ENCODE data around the gene DENND1A.

The DENND1A gene

DNA sequence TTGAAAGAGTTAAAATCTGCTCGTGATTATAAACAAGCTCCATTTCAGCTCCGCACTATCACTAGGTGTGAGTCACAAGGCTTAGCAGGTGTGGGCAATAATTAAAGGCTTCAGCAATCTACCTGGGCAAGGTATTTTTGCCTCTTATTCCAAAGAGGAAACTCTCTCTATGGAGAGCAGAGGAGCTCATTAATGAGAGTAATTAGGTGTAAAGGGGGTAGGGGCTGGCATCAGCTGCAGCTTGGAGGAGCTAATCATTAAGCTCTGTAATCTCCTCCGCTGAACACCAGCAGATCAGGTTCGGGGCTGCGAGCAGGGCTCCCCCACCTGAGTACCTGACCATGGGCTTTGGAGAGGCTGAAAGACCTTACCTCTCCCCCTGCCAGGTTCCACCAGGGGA lies 444.7 kb downstream of the DENND1A start:
- H3K9me3 ChIP-seq (ENCODE audit: control insufficient read depth, insufficient read depth, low read length), result no peaks in the 10 kb centered on the region
- H3K27ac ChIP-seq (ENCODE audit: low read depth, low read length), result no peak overlapping the region
- H3K36me3 ChIP-seq (ENCODE audit: control insufficient read depth, insufficient read depth, low read length), result no peaks in the 10 kb centered on the region
- peaks cover 53% of the 10 kb centered on the region for H3K4me1 ChIP-seq (ENCODE audit: control insufficient read depth, insufficient read depth, low read length)
- H3K27me3 ChIP-seq (ENCODE audit: control insufficient read depth, insufficient read depth, low read length), result peaks cover 5% of the 10 kb centered on the region
- no peak overlapping the region for H3K9ac ChIP-seq (ENCODE audit: low read depth, low read length)
- no peak overlapping the region for H3K4me3 ChIP-seq (ENCODE audit: low read depth, low read length)

DNA sequence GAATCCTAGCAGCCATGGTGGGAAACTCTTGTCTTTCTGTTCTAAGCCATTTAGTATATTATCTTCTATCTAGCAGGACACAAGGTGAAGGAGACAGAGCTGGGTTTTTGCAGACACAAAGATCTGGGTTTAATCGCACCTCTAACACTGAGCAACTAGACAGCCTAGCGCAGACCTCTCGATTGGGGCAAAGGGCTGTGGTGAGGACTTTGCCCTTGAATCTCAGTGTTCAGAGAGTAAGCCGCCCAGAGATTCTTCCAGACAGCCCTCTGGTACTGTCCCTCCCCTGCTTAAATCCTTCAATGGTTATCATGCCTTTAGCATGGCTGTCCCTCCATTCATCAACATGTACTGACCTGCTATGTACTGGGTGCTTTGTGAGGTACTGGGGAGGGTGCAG lies 445.8 kb downstream of the DENND1A start:
- Histone ChIP-seq H3K9me3 (ENCODE audit: control insufficient read depth, insufficient read depth, low read length) (no peaks in the 10 kb centered on the region), H3K4me3 (ENCODE audit: low read depth, low read length) (no peak overlapping the region), H3K9ac (ENCODE audit: low read depth, low read length) (no peak overlapping the region), H3K27me3 (ENCODE audit: control insufficient read depth, insufficient read depth, low read length) (peaks cover 5% of the 10 kb centered on the region), H3K36me3 (ENCODE audit: control insufficient read depth, insufficient read depth, low read length) (no peaks in the 10 kb centered on the region), H3K4me1 (ENCODE audit: control insufficient read depth, insufficient read depth, low read length) (peaks cover 58% of the 10 kb centered on the region), H3K27ac (ENCODE audit: low read depth, low read length) (no peak overlapping the region)

DNA sequence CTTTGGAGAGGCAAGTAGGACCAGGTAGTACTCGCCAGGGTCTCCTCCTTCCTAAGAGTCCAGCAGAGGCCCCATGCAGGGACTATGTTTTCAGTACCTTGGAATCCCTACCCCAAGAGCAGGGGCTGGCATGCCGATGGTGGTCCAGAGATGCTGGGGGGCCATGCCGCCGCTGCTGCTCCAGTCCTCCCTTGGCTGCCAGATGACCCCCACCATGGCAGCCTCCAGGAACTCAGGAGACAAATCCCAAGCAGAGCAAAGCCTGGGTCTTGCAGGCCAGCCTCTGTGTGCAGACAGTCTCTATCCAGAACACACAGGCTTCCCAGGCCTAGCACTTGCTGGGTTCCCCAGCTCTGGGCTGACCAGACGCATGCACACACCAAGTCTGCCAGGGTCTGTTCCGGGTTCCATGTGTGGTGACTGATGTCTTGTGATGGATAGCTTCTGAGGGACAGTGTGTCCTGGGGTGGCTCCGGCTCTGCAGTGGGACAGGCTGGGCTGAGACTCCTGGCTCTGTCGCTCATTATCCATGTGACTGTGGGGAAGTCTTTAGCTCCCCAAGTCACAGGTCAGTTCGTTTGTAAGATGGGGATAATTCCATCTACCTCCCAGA lies 446.6 kb downstream of the DENND1A start:
- Histone ChIP-seq H3K9ac (ENCODE audit: low read depth, low read length) (no peak overlapping the region), H3K27me3 (ENCODE audit: control insufficient read depth, insufficient read depth, low read length) (peaks cover 5% of the 10 kb centered on the region; the same call in 1 of the 2 replicates), H3K9me3 (ENCODE audit: control insufficient read depth, insufficient read depth, low read length) (no peaks in the 10 kb centered on the region), H3K27ac (ENCODE audit: low read depth, low read length) (no peak overlapping the region), H3K4me3 (ENCODE audit: low read depth, low read length) (no peak overlapping the region), H3K36me3 (ENCODE audit: control insufficient read depth, insufficient read depth, low read length) (no peaks in the 10 kb centered on the region), H3K4me1 (ENCODE audit: control insufficient read depth, insufficient read depth, low read length) (peaks cover 49% of the 10 kb centered on the region)

- Histone ChIP-seq H3K27me3 (ENCODE audit: control insufficient read depth, insufficient read depth, low read length) (no peaks in the 10 kb centered on the region), H3K4me3 (ENCODE audit: low read depth, low read length) (no peak overlapping the region), H3K9me3 (ENCODE audit: control insufficient read depth, insufficient read depth, low read length) (no peaks in the 10 kb centered on the region), H3K36me3 (ENCODE audit: control insufficient read depth, insufficient read depth, low read length) (no peaks in the 10 kb centered on the region), H3K9ac (ENCODE audit: low read depth, low read length) (no peak overlapping the region), H3K4me1 (ENCODE audit: control insufficient read depth, insufficient read depth, low read length) (peaks cover 42% of the 10 kb centered on the region), H3K27ac (ENCODE audit: low read depth, low read length) (no peak overlapping the region)
These were observed 447.5 kb downstream of the DENND1A start for GRCh38 chr9:123482295-123482968.

DNA sequence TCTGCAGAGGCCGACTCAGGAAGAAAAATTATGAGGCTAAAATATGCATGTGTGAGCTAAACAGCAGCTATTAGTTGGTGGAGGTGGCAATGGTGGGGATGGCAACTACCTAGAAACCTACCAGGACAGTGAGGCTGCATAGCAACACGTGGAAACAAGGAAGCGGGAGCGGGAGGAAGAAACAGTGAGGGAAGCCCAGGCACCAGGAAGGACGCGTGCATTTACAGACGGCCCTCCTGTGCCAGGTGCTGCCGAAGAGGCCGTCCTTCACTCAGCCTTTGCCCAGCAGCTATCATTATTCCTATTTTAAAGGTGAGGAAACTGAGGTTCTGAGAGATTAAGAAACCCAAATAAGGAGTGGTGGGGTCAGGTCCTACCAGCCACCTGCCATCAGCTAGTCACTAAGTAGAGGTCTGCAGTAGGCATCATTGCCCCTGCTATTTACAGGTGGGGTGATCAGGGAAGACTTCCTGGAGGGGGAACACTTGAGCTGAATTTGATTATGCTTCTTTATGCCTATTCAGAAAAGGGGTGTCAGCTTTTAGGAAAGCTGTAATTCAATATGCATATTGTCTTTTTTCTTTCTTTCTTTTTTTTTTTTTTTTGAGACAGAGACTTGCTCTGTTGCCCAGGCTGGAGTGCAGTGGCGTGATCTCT lies 448.6 kb downstream of the DENND1A start:
- H3K27me3 ChIP-seq (ENCODE audit: control insufficient read depth, insufficient read depth, low read length), result no peaks in the 10 kb centered on the region
- no peaks in the 10 kb centered on the region for H3K9me3 ChIP-seq (ENCODE audit: control insufficient read depth, insufficient read depth, low read length)
- no peaks in the 10 kb centered on the region for H3K36me3 ChIP-seq (ENCODE audit: control insufficient read depth, insufficient read depth, low read length)
- no peak overlapping the region for H3K9ac ChIP-seq (ENCODE audit: low read depth, low read length)
- no peak overlapping the region for H3K27ac ChIP-seq (ENCODE audit: low read depth, low read length)
- no peak overlapping the region for H3K4me3 ChIP-seq (ENCODE audit: low read depth, low read length)
- H3K4me1 ChIP-seq (ENCODE audit: control insufficient read depth, insufficient read depth, low read length), result peaks cover 42% of the 10 kb centered on the region

DNA sequence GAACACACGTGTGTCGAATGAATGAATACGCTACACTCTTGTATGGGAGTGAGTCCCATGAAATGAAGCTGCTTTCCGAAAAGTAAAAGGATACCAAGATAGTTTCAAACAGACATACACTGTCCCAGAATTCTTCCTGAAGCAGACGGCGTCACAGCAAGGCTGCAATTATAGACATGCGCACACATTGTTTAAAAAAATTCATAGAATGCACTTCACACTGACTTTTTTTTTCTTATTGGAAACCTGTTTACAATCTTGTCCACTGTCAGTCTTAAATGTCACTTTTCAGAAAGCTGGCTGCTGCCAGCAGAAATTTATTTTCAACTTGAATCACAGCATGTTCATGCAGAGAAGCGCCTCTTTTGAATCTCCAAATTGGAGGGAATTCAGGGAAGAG lies 449.1 kb downstream of the DENND1A start:
- H3K27ac ChIP-seq (ENCODE audit: low read depth, low read length), result no peak overlapping the region
- H3K9ac ChIP-seq (ENCODE audit: low read depth, low read length), result no peak overlapping the region
- H3K36me3 ChIP-seq (ENCODE audit: control insufficient read depth, insufficient read depth, low read length), result no peaks in the 10 kb centered on the region
- no peaks in the 10 kb centered on the region for H3K9me3 ChIP-seq (ENCODE audit: control insufficient read depth, insufficient read depth, low read length)
- H3K4me1 ChIP-seq (ENCODE audit: control insufficient read depth, insufficient read depth, low read length), result peaks cover 42% of the 10 kb centered on the region
- H3K4me3 ChIP-seq (ENCODE audit: low read depth, low read length), result no peak overlapping the region
- H3K27me3 ChIP-seq (ENCODE audit: control insufficient read depth, insufficient read depth, low read length), result no peaks in the 10 kb centered on the region

DNA sequence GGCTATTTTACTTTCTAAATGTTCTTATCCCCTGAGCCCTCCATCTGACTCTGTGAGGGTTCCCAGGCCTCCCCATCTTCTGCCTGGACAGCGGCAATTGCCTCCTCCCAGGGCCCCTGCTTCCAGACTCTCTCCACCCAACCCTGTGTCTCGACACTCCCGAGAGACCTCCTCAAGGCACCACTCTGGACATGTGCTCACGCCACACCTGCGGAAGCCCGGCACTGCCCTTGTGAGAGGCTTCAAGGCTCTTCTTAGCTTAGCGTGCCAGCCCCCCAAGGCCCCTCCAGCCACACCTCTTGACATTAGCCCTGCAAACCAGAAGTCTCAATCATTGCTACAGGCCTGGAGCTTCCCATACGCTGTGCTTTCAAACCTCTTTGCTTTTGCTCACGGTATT lies 449.8 kb downstream of the DENND1A start:
- Histone ChIP-seq H3K27me3 (ENCODE audit: control insufficient read depth, insufficient read depth, low read length) (no peaks in the 10 kb centered on the region), H3K4me3 (ENCODE audit: low read depth, low read length) (no peak overlapping the region), H3K9me3 (ENCODE audit: control insufficient read depth, insufficient read depth, low read length) (no peaks in the 10 kb centered on the region), H3K36me3 (ENCODE audit: control insufficient read depth, insufficient read depth, low read length) (no peaks in the 10 kb centered on the region), H3K4me1 (ENCODE audit: control insufficient read depth, insufficient read depth, low read length) (peaks cover 41% of the 10 kb centered on the region), H3K9ac (ENCODE audit: low read depth, low read length) (no peak overlapping the region), H3K27ac (ENCODE audit: low read depth, low read length) (no peak overlapping the region)

GRCh38 chr9:123478967-123479602 lies 450.8 kb downstream of the DENND1A start:
- no peaks in the 10 kb centered on the region for H3K9me3 ChIP-seq (ENCODE audit: control insufficient read depth, insufficient read depth, low read length)
- no peak overlapping the region for H3K27ac ChIP-seq (ENCODE audit: low read depth, low read length)
- no peak overlapping the region for H3K9ac ChIP-seq (ENCODE audit: low read depth, low read length)
- H3K27me3 ChIP-seq (ENCODE audit: control insufficient read depth, insufficient read depth, low read length), result no peaks in the 10 kb centered on the region
- H3K4me3 ChIP-seq (ENCODE audit: low read depth, low read length), result no peak overlapping the region
- H3K36me3 ChIP-seq (ENCODE audit: control insufficient read depth, insufficient read depth, low read length), result no peaks in the 10 kb centered on the region
- H3K4me1 ChIP-seq (ENCODE audit: control insufficient read depth, insufficient read depth, low read length), result peaks cover 32% of the 10 kb centered on the region

DNA sequence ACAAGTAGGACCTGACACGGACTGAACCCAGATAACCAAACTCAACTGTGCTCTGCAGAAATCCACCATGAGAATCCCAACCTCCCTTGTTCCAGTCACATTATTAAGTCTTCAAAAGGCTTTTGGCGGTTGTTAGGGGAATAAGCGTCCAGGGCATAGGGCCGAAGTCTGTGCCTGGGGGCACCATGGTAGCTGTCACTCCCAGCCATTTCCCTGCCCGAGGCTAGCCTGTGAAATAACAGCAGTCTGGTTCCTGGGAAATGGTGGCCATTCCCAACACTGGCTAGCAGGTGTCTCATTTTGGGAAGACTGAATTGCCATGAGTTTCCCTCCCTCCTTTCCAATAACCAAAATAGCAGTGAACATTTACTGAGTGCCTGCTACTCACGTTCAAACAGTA lies 451.8 kb downstream of the DENND1A start:
- no peaks in the 10 kb centered on the region for H3K36me3 ChIP-seq (ENCODE audit: control insufficient read depth, insufficient read depth, low read length)
- no peaks in the 10 kb centered on the region for H3K27me3 ChIP-seq (ENCODE audit: control insufficient read depth, insufficient read depth, low read length)
- H3K4me1 ChIP-seq (ENCODE audit: control insufficient read depth, insufficient read depth, low read length), result peaks cover 29% of the 10 kb centered on the region
- no peak overlapping the region for H3K9ac ChIP-seq (ENCODE audit: low read depth, low read length)
- no peak overlapping the region for H3K27ac ChIP-seq (ENCODE audit: low read depth, low read length)
- no peaks in the 10 kb centered on the region for H3K9me3 ChIP-seq (ENCODE audit: control insufficient read depth, insufficient read depth, low read length)
- no peak overlapping the region for H3K4me3 ChIP-seq (ENCODE audit: low read depth, low read length)

- Histone ChIP-seq H3K27ac (ENCODE audit: low read depth, low read length) (no peak overlapping the region), H3K9ac (ENCODE audit: low read depth, low read length) (no peak overlapping the region), H3K36me3 (ENCODE audit: control insufficient read depth, insufficient read depth, low read length) (no peaks in the 10 kb centered on the region), H3K4me1 (ENCODE audit: control insufficient read depth, insufficient read depth, low read length) (peaks cover 9% of the 10 kb centered on the region), H3K4me3 (ENCODE audit: low read depth, low read length) (no peak overlapping the region), H3K27me3 (ENCODE audit: control insufficient read depth, insufficient read depth, low read length) (no peaks in the 10 kb centered on the region), H3K9me3 (ENCODE audit: control insufficient read depth, insufficient read depth, low read length) (no peaks in the 10 kb centered on the region)
These were observed 454.5 kb downstream of the DENND1A start for GRCh38 chr9:123475407-123475806.

All from HUES48 (cell line).